GM21737 (cell line): Measurements from ENCODE around the gene DCP1A.
"Not testable (repeated sequence)": the region's sequence is repeated elsewhere in the genome, so short reads cannot be mapped to it uniquely, and the experiment has no call there.

Source experiments
- ATAC-seq: cut with Tn5 transposase; IDR thresholded peaks from one replicate; pipeline ENCODE4 v1.9.1; 2021; ENCODE audit warnings: mild to moderate bottlenecking, moderate library complexity; ENCODE audit not compliant: unreplicated experiment

DCP1A gene

GRCh38 chr3:53329897-53330296 lies 17.4 kb downstream of the DCP1A start:
- no peak for ATAC-seq

- no peak for ATAC-seq
These were observed 18.6 kb downstream of the DCP1A start for GRCh38 chr3:53328746-53329145.

GRCh38 chr3:53327986-53328385 lies 19.4 kb downstream of the DCP1A start:
- ATAC-seq: not testable (repeated sequence)

GRCh38 chr3:53324105-53324504 lies 23.2 kb downstream of the DCP1A start:
- ATAC-seq: no peak

- ATAC-seq: no peak
These were observed 26.6 kb downstream of the DCP1A start for GRCh38 chr3:53320697-53321096.

GRCh38 chr3:53318522-53318921 lies 28.8 kb downstream of the DCP1A start:
- ATAC-seq: no peak

- ATAC-seq: no peak
These were observed 34.5 kb downstream of the DCP1A start for GRCh38 chr3:53312832-53313231.

- no peak for ATAC-seq
These were observed 35.5 kb downstream of the DCP1A start for GRCh38 chr3:53311882-53312281.

GRCh38 chr3:53303957-53304356 lies 43.4 kb downstream of the DCP1A start:
- no peak for ATAC-seq

- ATAC-seq: no peak
These were observed 43.8 kb downstream of the DCP1A start for GRCh38 chr3:53303549-53303948.

GRCh38 chr3:53300826-53301225 lies 46.5 kb downstream of the DCP1A start:
- ATAC-seq: no peak

- not testable (repeated sequence) for ATAC-seq
These were observed 47.7 kb downstream of the DCP1A start for GRCh38 chr3:53299611-53300023.

GRCh38 chr3:53295410-53295809 lies 51.9 kb downstream of the DCP1A start:
- no peak for ATAC-seq

- no peak for ATAC-seq
These were observed 53.5 kb downstream of the DCP1A start for GRCh38 chr3:53293867-53294266.

GRCh38 chr3:53288214-53288613 lies 59.1 kb downstream of the DCP1A start:
- ATAC-seq: no peak

- ATAC-seq: no peak
These were observed 60.2 kb downstream of the DCP1A start for GRCh38 chr3:53287131-53287629.

- ATAC-seq: no peak
These were observed 60.6 kb downstream of the DCP1A start for GRCh38 chr3:53286727-53287126.

- ATAC-seq: no peak
These were observed 64.8 kb downstream of the DCP1A start for GRCh38 chr3:53282581-53282980.

GRCh38 chr3:53278667-53279066 lies 68.7 kb downstream of the DCP1A start:
- ATAC-seq: no peak

- no peak for ATAC-seq
These were observed 72.3 kb downstream of the DCP1A start for GRCh38 chr3:53274938-53275605.

- ATAC-seq: no peak
These were observed 74.1 kb downstream of the DCP1A start for GRCh38 chr3:53273146-53273670.
